Neural progenitor cell (in vitro differentiated cells): ENCODE data around the gene RRBP1.

Source experiments
- CTCF ChIP-seq: fragments of 200-600 bp; sonication (generic); IDR thresholded peaks from 2 replicates; pipeline ENCODE4 v1.5.1; 2017; ENCODE audit warnings: antibody characterized with exemption, mild to moderate bottlenecking
- EZH2 ChIP-seq: fragments of 200-600 bp; sonication (generic); IDR thresholded peaks from 2 replicates; pipeline ENCODE4 v1.6.1; 2017; ENCODE audit warnings: antibody characterized with exemption, mild to moderate bottlenecking, moderate library complexity

- TF ChIP-seq CTCF = no peak
- TF ChIP-seq EZH2 = no peak
Measured at GRCh38 chr20:17698384-17698783, 16.3 kb upstream of the RRBP1 start.
